ENCODE results near the gene ARSB.

DNA sequence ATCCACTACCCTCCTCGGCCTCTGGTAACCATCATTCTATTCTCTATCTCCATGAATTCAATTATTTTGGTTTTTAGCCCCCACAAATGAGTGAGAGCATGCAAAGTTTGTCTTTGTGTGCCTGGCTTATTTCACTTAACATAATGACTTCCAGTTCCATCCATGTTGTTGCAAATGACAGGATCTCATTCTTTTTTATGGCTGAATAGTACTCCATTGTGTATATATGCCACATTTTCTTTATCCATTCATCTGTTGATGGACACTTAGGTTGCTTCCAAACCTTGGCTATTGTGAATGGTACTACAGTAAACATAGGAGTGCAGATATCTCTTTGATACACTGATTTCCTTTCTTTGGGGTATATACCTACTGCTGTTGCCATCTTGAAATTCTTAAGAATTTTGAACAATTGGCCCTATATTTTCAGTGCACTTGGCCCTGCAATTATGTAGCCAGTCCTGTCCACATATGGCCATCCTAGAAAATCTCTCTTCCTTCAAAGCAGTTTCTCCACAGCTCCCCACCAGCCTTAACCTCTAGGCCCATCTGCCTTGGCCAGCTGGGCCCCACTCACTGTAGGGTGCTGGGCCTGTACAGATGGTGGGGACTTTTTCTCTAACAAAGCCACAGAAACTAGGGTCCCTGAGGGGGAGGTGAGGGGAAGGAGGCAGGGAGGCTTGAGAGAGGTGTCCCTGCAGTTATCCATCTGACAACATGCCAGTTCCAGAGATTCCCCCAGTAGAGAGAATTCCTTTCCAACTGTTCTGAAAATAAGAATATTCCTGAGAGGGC, 254.6 kb downstream of the ARSB start:
- TF ChIP-seq, protein P1, sequence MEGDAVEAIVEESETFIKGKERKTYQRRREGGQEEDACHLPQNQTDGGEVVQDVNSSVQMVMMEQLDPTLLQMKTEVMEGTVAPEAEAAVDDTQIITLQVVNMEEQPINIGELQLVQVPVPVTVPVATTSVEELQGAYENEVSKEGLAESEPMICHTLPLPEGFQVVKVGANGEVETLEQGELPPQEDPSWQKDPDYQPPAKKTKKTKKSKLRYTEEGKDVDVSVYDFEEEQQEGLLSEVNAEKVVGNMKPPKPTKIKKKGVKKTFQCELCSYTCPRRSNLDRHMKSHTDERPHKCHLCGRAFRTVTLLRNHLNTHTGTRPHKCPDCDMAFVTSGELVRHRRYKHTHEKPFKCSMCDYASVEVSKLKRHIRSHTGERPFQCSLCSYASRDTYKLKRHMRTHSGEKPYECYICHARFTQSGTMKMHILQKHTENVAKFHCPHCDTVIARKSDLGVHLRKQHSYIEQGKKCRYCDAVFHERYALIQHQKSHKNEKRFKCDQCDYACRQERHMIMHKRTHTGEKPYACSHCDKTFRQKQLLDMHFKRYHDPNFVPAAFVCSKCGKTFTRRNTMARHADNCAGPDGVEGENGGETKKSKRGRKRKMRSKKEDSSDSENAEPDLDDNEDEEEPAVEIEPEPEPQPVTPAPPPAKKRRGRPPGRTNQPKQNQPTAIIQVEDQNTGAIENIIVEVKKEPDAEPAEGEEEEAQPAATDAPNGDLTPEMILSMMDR (IDR thresholded peaks at IDR 0.05) = no peak
- no peak for TF ChIP-seq USF1 (IDR thresholded peaks at IDR 0.05; ENCODE audit: borderline replicate concordance, low read depth)

Data from SK-N-SH (cell line).